Tibial nerve (tissue), 4 donors: ENCODE data around the gene PCDHGA8.

Source experiments
- EP300 ChIP-seq, 2 donors: sonication (generic); formaldehyde crosslinking; IDR thresholded peaks; one replicate each; pipeline ENCODE4 v1.6.1; 2017; ENCODE audit warnings: antibody characterized with exemption in 2 of 2, mild to moderate bottlenecking in 1 of 2
- TF ChIP-seq, protein P1 (sequence below), 5 experiments: fragments of 200-600 bp in 3 of 5; fragments of 450-650 bp in 2 of 5; sonication (generic) in 3 of 5; IDR thresholded peaks; one replicate each; pipeline ENCODE4 v1.5.1; 2016 to 2019; ENCODE audit warnings: antibody characterized with exemption in 5 of 5, mild to moderate bottlenecking in 3 of 5, moderate library complexity in 2 of 5

DNA sequence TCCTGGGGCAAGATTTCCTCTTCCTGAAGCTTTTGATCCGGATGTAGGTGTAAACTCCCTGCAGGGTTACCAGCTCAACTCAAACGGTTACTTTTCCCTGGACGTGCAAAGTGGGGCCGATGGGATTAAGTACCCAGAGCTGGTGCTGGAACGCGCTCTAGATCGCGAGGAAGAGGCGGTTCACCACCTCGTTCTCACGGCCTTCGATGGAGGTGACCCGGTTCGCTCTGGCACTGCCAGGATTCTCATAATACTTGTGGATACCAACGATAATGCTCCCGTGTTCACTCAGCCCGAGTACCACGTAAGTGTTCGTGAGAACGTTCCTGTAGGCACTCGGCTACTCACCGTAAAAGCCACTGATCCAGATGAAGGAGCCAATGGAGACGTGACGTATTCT lies 36.8 kb upstream of the PCDHGA8 start:
- TF ChIP-seq, protein P1, sequence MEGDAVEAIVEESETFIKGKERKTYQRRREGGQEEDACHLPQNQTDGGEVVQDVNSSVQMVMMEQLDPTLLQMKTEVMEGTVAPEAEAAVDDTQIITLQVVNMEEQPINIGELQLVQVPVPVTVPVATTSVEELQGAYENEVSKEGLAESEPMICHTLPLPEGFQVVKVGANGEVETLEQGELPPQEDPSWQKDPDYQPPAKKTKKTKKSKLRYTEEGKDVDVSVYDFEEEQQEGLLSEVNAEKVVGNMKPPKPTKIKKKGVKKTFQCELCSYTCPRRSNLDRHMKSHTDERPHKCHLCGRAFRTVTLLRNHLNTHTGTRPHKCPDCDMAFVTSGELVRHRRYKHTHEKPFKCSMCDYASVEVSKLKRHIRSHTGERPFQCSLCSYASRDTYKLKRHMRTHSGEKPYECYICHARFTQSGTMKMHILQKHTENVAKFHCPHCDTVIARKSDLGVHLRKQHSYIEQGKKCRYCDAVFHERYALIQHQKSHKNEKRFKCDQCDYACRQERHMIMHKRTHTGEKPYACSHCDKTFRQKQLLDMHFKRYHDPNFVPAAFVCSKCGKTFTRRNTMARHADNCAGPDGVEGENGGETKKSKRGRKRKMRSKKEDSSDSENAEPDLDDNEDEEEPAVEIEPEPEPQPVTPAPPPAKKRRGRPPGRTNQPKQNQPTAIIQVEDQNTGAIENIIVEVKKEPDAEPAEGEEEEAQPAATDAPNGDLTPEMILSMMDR (IDR thresholded peaks at IDR 0.05), result no peak
- no peak for TF ChIP-seq EP300 (IDR thresholded peaks at IDR 0.05)
